Measurements from ENCODE around the gene CCL21. TPM values are rescaled to one million over a fixed set of nuclear protein-coding genes. Genes with fewer than 3 reads are reported as not detected.

Gene CCL21
- total RNA-seq, 1 experiment from 2014 or later = not detected

GRCh38 chr9:34701023-34701768 lies 8.7 kb downstream of the CCL21 start:
- BruUV-seq (replicated peaks) = no TSS peak
- peak; percentile 31 for DNase-seq (ENCODE audit: unreplicated experiment)
- ChIA-PET POLR2A (interaction anchor here (1.2 kb wide), 2 partner anchors 54 to 63 kb away, joined by 3 to 4 read pairs; partner anchors contain the start of gene SIGMAR1), CTCF (interaction anchor here (0.6 to 2.2 kb wide), 16 partner anchors 9 to 297 kb away, joined by 3 to 11 read pairs (median 4); partner anchors contain the start of genes CCL19, CCL27 and RPP25L)
- intact Hi-C loops (cut with micrococcal nuclease) = loop anchor here (5.0 kb wide), 1 partner anchor 54 kb away; the partner anchor contains the start of gene GALT
- Mint-ChIP-seq H3K27me3 (ENCODE audit: insufficient read depth, unreplicated experiment) (peaks cover 13% of the 10 kb centered on the region), H3K9me3 (ENCODE audit: unreplicated experiment) (no peaks in the 10 kb centered on the region), H3K4me1 (ENCODE audit: insufficient read depth, unreplicated experiment) (no peaks in the 10 kb centered on the region), H3K27ac (ENCODE audit: low read depth, unreplicated experiment) (no peak overlapping the region), H3K4me3 (ENCODE audit: unreplicated experiment) (peak overlapping the region; percentile 59), H3K36me3 (ENCODE audit: insufficient read depth, unreplicated experiment) (no peaks in the 10 kb centered on the region)
- peak; percentile 63 for TF ChIP-seq CTCF (IDR thresholded peaks at IDR 0.05; ENCODE audit: unreplicated experiment)

GRCh38 chr9:34694811-34695210 lies 15.1 kb downstream of the CCL21 start:
- ChIA-PET POLR2A (no interaction called here), CTCF (interaction anchor here (0.7 to 1.3 kb wide), 3 partner anchors 48 to 98 kb away, joined by 3 to 6 read pairs (median 3); no protein-coding TSS in a partner anchor)
- no peak overlapping the region for H3K27ac Mint-ChIP-seq (ENCODE audit: low read depth, unreplicated experiment)
- H3K9me3 Mint-ChIP-seq (ENCODE audit: unreplicated experiment) = no peaks in the 10 kb centered on the region
- H3K4me3 Mint-ChIP-seq (ENCODE audit: unreplicated experiment) = no peak overlapping the region
- BruUV-seq (replicated peaks) = no TSS peak
- H3K27me3 Mint-ChIP-seq (ENCODE audit: insufficient read depth, unreplicated experiment) = peaks cover 2% of the 10 kb centered on the region
- intact Hi-C loops (cut with micrococcal nuclease) = no loop called here
- no peak for TF ChIP-seq CTCF (IDR thresholded peaks at IDR 0.05; ENCODE audit: unreplicated experiment)
- DNase-seq (ENCODE audit: unreplicated experiment) = no peak
- H3K4me1 Mint-ChIP-seq (ENCODE audit: insufficient read depth, unreplicated experiment) = no peaks in the 10 kb centered on the region
- H3K36me3 Mint-ChIP-seq (ENCODE audit: insufficient read depth, unreplicated experiment) = no peaks in the 10 kb centered on the region

- Mint-ChIP-seq H3K27me3 (ENCODE audit: insufficient read depth, unreplicated experiment) (no peaks in the 10 kb centered on the region), H3K27ac (ENCODE audit: low read depth, unreplicated experiment) (no peak overlapping the region), H3K36me3 (ENCODE audit: insufficient read depth, unreplicated experiment) (no peaks in the 10 kb centered on the region), H3K9me3 (ENCODE audit: unreplicated experiment) (no peaks in the 10 kb centered on the region), H3K4me1 (ENCODE audit: insufficient read depth, unreplicated experiment) (no peaks in the 10 kb centered on the region), H3K4me3 (ENCODE audit: unreplicated experiment) (no peak overlapping the region)
- CTCF ChIA-PET = interaction anchor here (1.4 kb wide), 1 partner anchor 9 kb away, joined by 5 read pairs; no protein-coding TSS in a partner anchor
- no peak for TF ChIP-seq CTCF (IDR thresholded peaks at IDR 0.05; ENCODE audit: unreplicated experiment)
- no peak for DNase-seq (ENCODE audit: unreplicated experiment)
- intact Hi-C loops (cut with micrococcal nuclease) = no loop called here
- POLR2A ChIA-PET = interaction anchor here (0.6 to 1.0 kb wide), 2 partner anchors 9 to 10 kb away, joined by 3 to 4 read pairs; no protein-coding TSS in a partner anchor
- BruUV-seq (replicated peaks) = no TSS peak
These were observed 16.4 kb downstream of the CCL21 start for GRCh38 chr9:34693560-34693959.

- no peaks in the 10 kb centered on the region for H3K9me3 Mint-ChIP-seq (ENCODE audit: unreplicated experiment)
- H3K4me1 Mint-ChIP-seq (ENCODE audit: insufficient read depth, unreplicated experiment) = no peaks in the 10 kb centered on the region
- no TSS peak for BruUV-seq (replicated peaks)
- no peak overlapping the region for H3K27ac Mint-ChIP-seq (ENCODE audit: low read depth, unreplicated experiment)
- CTCF ChIA-PET = interaction anchor here (0.7 to 2.2 kb wide), 4 partner anchors 9 to 144 kb away, joined by 3 to 11 read pairs (median 6); no protein-coding TSS in a partner anchor
- DNase-seq (ENCODE audit: unreplicated experiment) = no peak
- no peak overlapping the region for H3K4me3 Mint-ChIP-seq (ENCODE audit: unreplicated experiment)
- no peaks in the 10 kb centered on the region for H3K36me3 Mint-ChIP-seq (ENCODE audit: insufficient read depth, unreplicated experiment)
- H3K27me3 Mint-ChIP-seq (ENCODE audit: insufficient read depth, unreplicated experiment) = no peaks in the 10 kb centered on the region
- no peak for TF ChIP-seq CTCF (IDR thresholded peaks at IDR 0.05; ENCODE audit: unreplicated experiment)
- POLR2A ChIA-PET = interaction anchor here (0.6 kb wide), 1 partner anchor 104 kb away, joined by 4 read pairs; no protein-coding TSS in a partner anchor
- intact Hi-C loops (cut with micrococcal nuclease) = no loop called here
These were observed 18.0 kb downstream of the CCL21 start for GRCh38 chr9:34691936-34692315.

All from MCF 10A (cell line).